Vagina (tissue), 2 donors: ENCODE measurements around the gene AKAP8L.

Source experiments
- POLR2A ChIP-seq, 2 donors: fragments of 450-650 bp; IDR thresholded peaks; one replicate each; pipeline ENCODE4 v1.6.1; 2017; ENCODE audit warnings: antibody characterized with exemption in 2 of 2, mild to moderate bottlenecking in 2 of 2, moderate library complexity in 2 of 2
- TF ChIP-seq, protein P1 (sequence below), 3 experiments: fragments of 450-650 bp in 2 of 3; fragments of 200-600 bp in 1 of 3; sonication (generic) in 1 of 3; IDR thresholded peaks; one replicate each; pipeline ENCODE4 v1.5.1; 2017 to 2019; ENCODE audit warnings: antibody characterized with exemption in 3 of 3, mild to moderate bottlenecking in 2 of 3, moderate library complexity in 2 of 3

DNA sequence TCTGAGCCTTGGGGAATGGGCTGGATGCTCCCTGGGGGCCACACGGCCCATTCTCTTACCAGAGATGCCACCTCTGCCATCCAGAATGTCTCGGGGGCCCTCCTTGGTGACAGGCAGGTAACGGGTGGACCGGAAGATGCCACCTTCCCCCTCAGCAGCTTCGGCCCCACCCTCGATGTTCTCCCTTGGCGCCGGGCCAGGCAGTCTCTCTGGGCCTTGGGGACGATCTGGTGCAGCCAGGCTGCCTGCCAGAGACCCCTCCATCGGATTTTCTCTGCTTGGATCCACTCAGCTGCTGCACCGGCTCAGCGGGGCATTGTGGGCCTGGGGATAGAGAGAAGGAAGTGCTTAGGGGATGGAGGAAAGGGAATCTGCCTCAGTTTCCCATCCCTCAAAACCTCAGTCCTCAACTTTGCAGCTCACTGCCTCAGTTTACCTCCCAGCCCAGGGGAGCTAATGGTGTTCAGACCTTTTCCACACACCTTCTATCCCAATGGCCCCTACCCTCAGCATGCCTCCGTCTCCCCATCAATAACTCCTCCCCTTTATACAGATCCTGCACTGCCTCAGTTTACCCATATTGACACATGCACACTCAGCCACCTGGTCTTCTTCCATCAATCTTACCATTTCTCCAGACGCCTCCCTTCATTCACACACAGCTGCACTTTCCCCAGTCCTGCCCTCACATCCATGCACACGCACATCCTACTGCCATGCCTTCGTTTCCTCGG is 29.4 kb upstream of the AKAP8L start:
- TF ChIP-seq POLR2A (IDR thresholded peaks at IDR 0.05) = no peak
- TF ChIP-seq, protein P1, sequence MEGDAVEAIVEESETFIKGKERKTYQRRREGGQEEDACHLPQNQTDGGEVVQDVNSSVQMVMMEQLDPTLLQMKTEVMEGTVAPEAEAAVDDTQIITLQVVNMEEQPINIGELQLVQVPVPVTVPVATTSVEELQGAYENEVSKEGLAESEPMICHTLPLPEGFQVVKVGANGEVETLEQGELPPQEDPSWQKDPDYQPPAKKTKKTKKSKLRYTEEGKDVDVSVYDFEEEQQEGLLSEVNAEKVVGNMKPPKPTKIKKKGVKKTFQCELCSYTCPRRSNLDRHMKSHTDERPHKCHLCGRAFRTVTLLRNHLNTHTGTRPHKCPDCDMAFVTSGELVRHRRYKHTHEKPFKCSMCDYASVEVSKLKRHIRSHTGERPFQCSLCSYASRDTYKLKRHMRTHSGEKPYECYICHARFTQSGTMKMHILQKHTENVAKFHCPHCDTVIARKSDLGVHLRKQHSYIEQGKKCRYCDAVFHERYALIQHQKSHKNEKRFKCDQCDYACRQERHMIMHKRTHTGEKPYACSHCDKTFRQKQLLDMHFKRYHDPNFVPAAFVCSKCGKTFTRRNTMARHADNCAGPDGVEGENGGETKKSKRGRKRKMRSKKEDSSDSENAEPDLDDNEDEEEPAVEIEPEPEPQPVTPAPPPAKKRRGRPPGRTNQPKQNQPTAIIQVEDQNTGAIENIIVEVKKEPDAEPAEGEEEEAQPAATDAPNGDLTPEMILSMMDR (IDR thresholded peaks at IDR 0.05) = no peak
